ENCODE results near the gene ERG. TPM values are rescaled to one million over a fixed set of nuclear protein-coding genes. Genes with fewer than 3 reads are reported as not detected.

ERG gene
- total and polyA plus RNA-seq, 9 of the 15 experiments (the other 6 are each of a cell fraction or from before 2014, with no cell fraction given), result 0.06 TPM; not detected in 8

GRCh38 chr21:38402291-38402690 lies 96.0 kb downstream of the ERG start (continued):
- TF ChIP-seq NR2C1 (IDR thresholded peaks at IDR 0.05), result no peak
- TF ChIP-seq NR2C1 (tag; IDR thresholded peaks at IDR 0.05), result no peak
- no peak for TF ChIP-seq SRF (CRISPR knock-in tag; IDR thresholded peaks at IDR 0.05)
- no peak for TF ChIP-seq GTF2B (IDR thresholded peaks at IDR 0.05; ENCODE audit: extremely low read depth, insufficient read length)
- TF ChIP-seq GABPB1 (CRISPR knock-in tag; IDR thresholded peaks at IDR 0.05), result no peak
- no peak for TF ChIP-seq HES1 (IDR thresholded peaks at IDR 0.05; ENCODE audit: low read depth)
- no peak for TF ChIP-seq U2AF2 (optimal IDR thresholded peaks at IDR 0.05; ENCODE audit: low read depth, low read length)
- no peak for TF ChIP-seq ZNF444 (CRISPR knock-in tag; IDR thresholded peaks at IDR 0.05)
- TF ChIP-seq SP1 (CRISPR knock-in tag; IDR thresholded peaks at IDR 0.05), result no peak
- TF ChIP-seq DLX4 (CRISPR knock-in tag; IDR thresholded peaks at IDR 0.05), result no peak
